Measurements from ENCODE around the gene RHOG.

- TF ChIP-seq POLR2AphosphoS5 (IDR thresholded peaks at IDR 0.05; ENCODE audit: low read depth, low read length) (no peak), TAF1 (IDR thresholded peaks at IDR 0.05; ENCODE audit: low read depth, low read length) (no peak), POU2F2 (IDR thresholded peaks at IDR 0.05; ENCODE audit: low read depth, low read length) (peak; percentile 48; the same call in 1 of the 2 replicates), POLR2A (IDR thresholded peaks at IDR 0.05; ENCODE audit: low read depth, low read length) (0 out of 2 replicates have a peak, but pooled peaks have one; percentile 9), SPI1 (IDR thresholded peaks at IDR 0.05; ENCODE audit: low read depth, low read length) (no peak), PAX5 (IDR thresholded peaks at IDR 0.05; ENCODE audit: insufficient read depth, low read length, severe bottlenecking) (peak; percentile 76)
Measured at GRCh38 chr11:3854977-3855807, 14.4 kb upstream of the RHOG start, which contains the start of gene STIM1.

Data from GM12891 (cell line).